H9 (cell line): ENCODE data around the gene CDR2. TPM values are rescaled to one million over a fixed set of nuclear protein-coding genes. Genes with fewer than 3 reads are reported as not detected.

ENCODE experiments used
- DNase-seq: peaks from one replicate; pipeline ENCODE4 v3.0.0-alpha.2; 2017
- H2AFZ ChIP-seq: one replicate; pipeline ENCODE4 v1.6.1; 2013; ENCODE audit warnings: mild to moderate bottlenecking, low read length, control low read depth, moderate library complexity
- H2AK5ac ChIP-seq: 2 replicates; pipeline ENCODE4 v1.6.1; 2013; ENCODE audit warnings: low read length, control low read depth, mixed read lengths; ENCODE audit not compliant: insufficient read length
- H2BK120ac ChIP-seq: one replicate; pipeline ENCODE4 v1.6.1; 2013; ENCODE audit warnings: low read depth, mild to moderate bottlenecking, low read length, control low read depth, inconsistent platforms; ENCODE audit not compliant: poor library complexity, severe bottlenecking
- H2BK12ac ChIP-seq: 2 replicates; pipeline ENCODE4 v1.6.1; 2013; ENCODE audit warnings: low read length, control low read depth, mixed read lengths, low read depth; ENCODE audit not compliant: insufficient read length
- H2BK15ac ChIP-seq: 2 replicates; pipeline ENCODE4 v1.6.1; 2013; ENCODE audit warnings: low read depth, low read length, control low read depth
- H2BK20ac ChIP-seq: one replicate; pipeline ENCODE4 v1.6.1; 2013; ENCODE audit warnings: low read depth, mild to moderate bottlenecking, low read length, control low read depth, inconsistent platforms; ENCODE audit not compliant: poor library complexity, severe bottlenecking
- H2BK5ac ChIP-seq: 2 replicates; pipeline ENCODE4 v1.6.1; 2013; ENCODE audit warnings: low read length, control low read depth, mixed read lengths; ENCODE audit not compliant: insufficient read length
- H3K14ac ChIP-seq: 2 replicates; pipeline ENCODE4 v1.6.1; 2013; ENCODE audit warnings: low read length, control low read depth; ENCODE audit not compliant: insufficient read depth
- H3K18ac ChIP-seq: 2 replicates; pipeline ENCODE4 v1.6.1; 2013; ENCODE audit warnings: low read depth, mild to moderate bottlenecking, mixed read lengths, low read length, control low read depth; ENCODE audit not compliant: insufficient read length
- H3K23ac ChIP-seq: 2 replicates; pipeline ENCODE4 v1.6.1; 2013; ENCODE audit warnings: low read length, control low read depth, mixed read lengths, low read depth; ENCODE audit not compliant: insufficient read length
- H3K23me2 ChIP-seq: 2 replicates; pipeline ENCODE4 v1.6.1; 2013; ENCODE audit warnings: low read depth, mild to moderate bottlenecking, mixed read lengths, low read length, control low read depth; ENCODE audit not compliant: insufficient read length, poor library complexity, severe bottlenecking
- H3K27ac ChIP-seq: 2 replicates; pipeline ENCODE4 v1.5.1; 2013; ENCODE audit warnings: low read length, control low read depth, mixed read lengths, low read depth; ENCODE audit not compliant: insufficient read length
- H3K27me3 ChIP-seq: 2 replicates; pipeline ENCODE4 v1.6.1; 2013; ENCODE audit warnings: low read length, control low read depth, inconsistent platforms; ENCODE audit not compliant: insufficient read depth
- H3K4ac ChIP-seq: 2 replicates; pipeline ENCODE4 v1.6.1; 2013; ENCODE audit warnings: low read depth, mild to moderate bottlenecking, control low read depth, inconsistent platforms, low read length, moderate library complexity
- H3K4me1 ChIP-seq: 2 replicates; pipeline ENCODE4 v1.6.1; 2013; ENCODE audit warnings: low read length, control low read depth, inconsistent platforms; ENCODE audit not compliant: insufficient read depth
- H3K4me2 ChIP-seq: 2 replicates; pipeline ENCODE4 v1.6.1; 2013; ENCODE audit warnings: low read length, control low read depth, mixed read lengths; ENCODE audit not compliant: insufficient read length, insufficient read depth
- H3K56ac ChIP-seq: 2 replicates; pipeline ENCODE4 v1.6.1; 2013; ENCODE audit warnings: low read depth, mild to moderate bottlenecking, mixed read lengths, low read length, control low read depth; ENCODE audit not compliant: insufficient read length
- H3K79me1 ChIP-seq: 2 replicates; pipeline ENCODE4 v1.6.1; 2013; ENCODE audit warnings: low read depth, mild to moderate bottlenecking, moderate library complexity, low read length, control low read depth, inconsistent platforms; ENCODE audit not compliant: insufficient read depth, poor library complexity, severe bottlenecking
- H3K79me2 ChIP-seq: 2 replicates; pipeline ENCODE4 v1.6.1; 2013; ENCODE audit warnings: low read length, control low read depth, inconsistent platforms; ENCODE audit not compliant: insufficient read depth
- H3K9ac ChIP-seq: 2 replicates; pipeline ENCODE4 v1.6.1; 2013; ENCODE audit warnings: low read length, control low read depth, mixed read lengths; ENCODE audit not compliant: insufficient read length; ENCODE audit errors: extremely low read depth
- H3K9me3 ChIP-seq: one replicate; pipeline ENCODE4 v1.6.1; 2013; ENCODE audit warnings: low read depth, low read length, inconsistent platforms; ENCODE audit not compliant: control insufficient read depth
- H3T11ph ChIP-seq: one replicate; pipeline ENCODE4 v1.6.1; 2013; ENCODE audit warnings: mild to moderate bottlenecking, low read length, control low read depth, inconsistent platforms
- H4K20me1 ChIP-seq: one replicate; pipeline ENCODE4 v1.6.1; 2013; ENCODE audit not compliant: control insufficient read depth, insufficient read length, insufficient read depth
- H4K5ac ChIP-seq: 2 replicates; pipeline ENCODE4 v1.6.1; 2013; ENCODE audit warnings: low read depth, mild to moderate bottlenecking, mixed read lengths, low read length, control low read depth; ENCODE audit not compliant: insufficient read length
- H4K8ac ChIP-seq: replicated peaks from 2 replicates; pipeline ENCODE4 v1.6.1; 2013; ENCODE audit warnings: low read length, control low read depth, mixed read lengths, low read depth; ENCODE audit not compliant: insufficient read length
- H4K91ac ChIP-seq: 2 replicates; pipeline ENCODE4 v1.6.1; 2013; ENCODE audit warnings: low read depth, mild to moderate bottlenecking, moderate library complexity, mixed read lengths, low read length, control low read depth; ENCODE audit not compliant: insufficient read length
- H3K27ac Mint-ChIP-seq, 3 experiments: 2 replicates in 2 of 3; 3 replicates in 1 of 3; pipeline ENCODE4 v1.8.0; 2020 to 2021; ENCODE audit warnings: mixed read lengths in 3 of 3, mild to moderate bottlenecking in 1 of 3, moderate library complexity in 1 of 3
- H3K27me3 Mint-ChIP-seq: 2 replicates; pipeline ENCODE4 v1.8.0; 2021; ENCODE audit warnings: low read depth, mild to moderate bottlenecking, moderate library complexity, mixed read lengths
- H3K36me3 Mint-ChIP-seq, 3 experiments: 2 replicates in 2 of 3; 3 replicates in 1 of 3; pipeline ENCODE4 v1.8.0; 2020 to 2021; ENCODE audit warnings: low read depth in 3 of 3, mixed read lengths in 3 of 3; ENCODE audit not compliant: insufficient read depth in 1 of 3
- H3K4me1 Mint-ChIP-seq, 2 experiments: 2 replicates each; pipeline ENCODE4 v1.8.0; 2020; ENCODE audit warnings: mixed read lengths in 2 of 2
- H3K4me3 Mint-ChIP-seq, 2 experiments: 2 replicates in 1 of 2; 3 replicates in 1 of 2; pipeline ENCODE4 v1.8.0; 2020 to 2021; ENCODE audit warnings: mild to moderate bottlenecking in 2 of 2, mixed read lengths in 2 of 2, moderate library complexity in 1 of 2
- H3K9me3 Mint-ChIP-seq, 2 experiments: 2 replicates in 1 of 2; 3 replicates in 1 of 2; pipeline ENCODE4 v1.8.0; 2020; ENCODE audit warnings: mild to moderate bottlenecking in 2 of 2, mixed read lengths in 2 of 2, moderate library complexity in 1 of 2
- CTCF ChIP-seq: fragments of 200-600 bp; sonication (generic); conservative IDR thresholded peaks from 3 replicates; pipeline ENCODE4 v1.8.0; 2021; ENCODE audit warnings: antibody characterized with exemption, mild to moderate bottlenecking
- WGBS: extraction: QIAGEN DNeasy Blood & Tissue Kit; methylation state at CpG from one replicate; pipeline ENCODE4 v1.1.7; 2013; ENCODE audit warnings: missing lambda C conversion rate, low lambda C conversion rate, mixed read lengths; ENCODE audit not compliant: insufficient read length; ENCODE audit errors: extremely low coverage; 5-methylcytosine and 5-hydroxymethylcytosine counted together
- total RNA-seq: library from RNA; stranded (reverse); gene quantifications from 2 replicates; pipeline ENCODE4 v1.2.1, GENCODE V29; 2021

CDR2 gene
- total RNA-seq, 1 experiment from 2014 or later, result 33.4 TPM

- H4K20me1 ChIP-seq, result no peaks in the 10 kb centered on the region
- no peak overlapping the region for H4K8ac ChIP-seq
- Mint-ChIP-seq H3K9me3 (no peaks in the 10 kb centered on the region), H3K36me3 (peaks cover 37 to 86% (median 67%) of the 10 kb centered on the region in 3 experiments), H3K4me3 (no peak overlapping the region), H3K27ac (peak overlapping the region in 1 of 3 experiments; percentile 90; a peak in 2 of 7 replicates), H3K27me3 (no peaks in the 10 kb centered on the region), H3K4me1 (no peaks in the 10 kb centered on the region; a peak in 1 of 4 replicates)
- H3K9ac ChIP-seq, result no peak overlapping the region
- H3K79me2 ChIP-seq, result no peaks in the 10 kb centered on the region
- H3K14ac ChIP-seq, result no peak overlapping the region
- H4K5ac ChIP-seq, result no peak overlapping the region
- H3K9me3 ChIP-seq, result no peaks in the 10 kb centered on the region
- H3K23me2 ChIP-seq, result no peaks in the 10 kb centered on the region
- H2AFZ ChIP-seq, result no peak overlapping the region
- no peak overlapping the region for H2BK120ac ChIP-seq
- no peak overlapping the region for H2BK12ac ChIP-seq
- H3K4me1 ChIP-seq, result no peaks in the 10 kb centered on the region
- H3K4ac ChIP-seq, result no peak overlapping the region
- no peak overlapping the region for H3K18ac ChIP-seq
- DNase-seq, result no peak
- H4K91ac ChIP-seq, result no peak overlapping the region
- no peak overlapping the region for H2BK20ac ChIP-seq
- WGBS, result no CpG with 5 or more reads among the region's 12 CpGs
- no peak for TF ChIP-seq CTCF
- no peak overlapping the region for H2BK5ac ChIP-seq
- no peaks in the 10 kb centered on the region for H3K27me3 ChIP-seq
- peaks cover 2% of the 10 kb centered on the region for H3K79me1 ChIP-seq
- H3K56ac ChIP-seq, result no peak overlapping the region
- H2BK15ac ChIP-seq, result no peak overlapping the region
- H3K27ac ChIP-seq, result no peak overlapping the region
- H2AK5ac ChIP-seq, result no peak overlapping the region
- no peak overlapping the region for H3T11ph ChIP-seq
- no peak overlapping the region for H3K23ac ChIP-seq
- no peak overlapping the region for H3K4me2 ChIP-seq
These were observed 51.1 kb downstream of the CDR2 start for GRCh38 chr16:22323173-22323958.
